HG02642 (cell line): ENCODE measurements around the gene HRK.

Experiments
- ATAC-seq: cut with Tn5 transposase; IDR thresholded peaks from one replicate; pipeline ENCODE4 v1.9.1; 2021; ENCODE audit warnings: mild to moderate bottlenecking; ENCODE audit not compliant: unreplicated experiment, poor library complexity

Gene HRK

GRCh38 chr12:116874324-116874995 is 6.8 kb downstream of the HRK start:
- ATAC-seq, result no peak

- no peak for ATAC-seq
Measured at GRCh38 chr12:116870306-116870705, 10.9 kb downstream of the HRK start.

- no peak for ATAC-seq
Measured at GRCh38 chr12:116867523-116867922, 13.7 kb downstream of the HRK start.

DNA sequence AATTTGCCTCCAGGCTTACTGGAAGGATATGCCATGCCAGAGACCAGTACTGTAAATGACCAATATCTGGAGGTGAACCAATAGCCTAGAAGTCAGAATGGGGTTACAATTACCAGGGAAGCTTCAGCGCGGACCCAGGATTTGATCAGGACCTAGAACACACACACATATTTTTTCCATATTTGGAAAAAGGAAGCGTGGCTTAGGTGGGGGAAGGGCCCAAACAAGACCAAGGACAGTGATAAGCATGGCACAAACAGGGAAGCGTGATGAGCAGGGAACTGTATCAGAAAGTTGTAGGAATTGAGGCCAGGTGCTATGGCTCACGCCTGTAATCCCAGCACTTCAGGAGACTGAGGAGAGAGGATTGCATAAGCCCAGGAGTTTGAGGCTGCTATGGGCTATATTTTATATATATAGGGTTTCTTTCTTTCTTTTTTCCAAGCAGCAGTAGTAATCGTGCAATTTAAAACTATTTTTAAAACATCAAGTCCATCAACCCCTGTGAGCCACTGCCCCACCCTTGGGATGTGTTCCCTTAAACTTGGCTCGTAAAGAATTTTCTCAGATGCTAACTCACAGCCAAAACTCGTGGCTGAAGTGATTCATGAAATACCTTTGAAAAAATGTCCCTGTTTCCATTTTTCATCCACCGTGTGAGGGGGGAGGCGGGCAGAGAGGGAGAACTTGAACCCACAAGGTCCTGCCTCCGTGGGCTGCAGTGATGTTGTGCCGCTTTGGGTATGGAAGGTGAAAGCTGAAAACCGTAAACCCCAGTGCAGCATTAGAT is 16.7 kb downstream of the HRK start:
- ATAC-seq, result no peak

DNA sequence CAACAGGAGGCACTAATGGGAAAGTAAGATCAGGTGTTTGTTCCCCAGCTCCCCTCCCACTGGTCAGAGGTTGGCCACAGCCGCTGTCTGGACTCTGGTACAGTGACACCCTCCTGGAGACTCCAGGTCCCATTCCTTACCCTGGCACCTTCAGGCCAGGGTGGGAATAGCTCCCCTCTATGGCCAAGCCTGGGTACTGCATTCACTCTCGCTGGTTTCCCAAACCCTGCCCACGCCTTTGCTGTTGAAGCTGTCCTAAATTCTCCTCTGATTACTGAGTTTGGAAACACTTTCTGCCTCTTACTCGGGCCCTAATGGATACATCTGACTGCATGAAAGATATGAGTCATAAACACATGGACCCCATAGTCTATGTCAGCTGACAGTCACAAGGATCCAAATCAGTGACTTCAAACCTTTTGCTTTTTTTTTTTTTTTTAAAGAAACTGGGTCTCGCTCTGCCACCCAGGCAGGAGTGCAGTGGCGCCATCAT is 17.9 kb downstream of the HRK start:
- no peak for ATAC-seq

DNA sequence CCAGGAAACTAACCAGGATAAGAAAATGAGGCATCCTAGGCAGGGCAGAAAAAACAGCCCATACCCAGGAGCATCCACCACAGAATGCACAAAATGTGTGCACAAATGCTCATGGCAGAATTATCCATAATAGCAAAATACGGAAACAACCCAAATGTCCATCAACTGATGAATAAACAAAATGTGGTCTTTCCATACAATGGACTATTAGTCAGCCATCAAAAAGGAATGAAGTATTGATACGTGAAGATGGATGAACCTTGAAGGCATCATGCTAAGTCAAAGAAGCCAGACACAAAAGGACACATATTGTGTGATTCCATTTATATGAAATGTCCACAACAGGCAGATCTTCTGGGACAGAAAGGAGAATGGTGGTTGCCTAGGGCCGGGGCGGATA is 19.1 kb downstream of the HRK start:
- no peak for ATAC-seq

GRCh38 chr12:116861320-116861719 is 19.9 kb downstream of the HRK start:
- ATAC-seq, result peak; percentile 86

DNA sequence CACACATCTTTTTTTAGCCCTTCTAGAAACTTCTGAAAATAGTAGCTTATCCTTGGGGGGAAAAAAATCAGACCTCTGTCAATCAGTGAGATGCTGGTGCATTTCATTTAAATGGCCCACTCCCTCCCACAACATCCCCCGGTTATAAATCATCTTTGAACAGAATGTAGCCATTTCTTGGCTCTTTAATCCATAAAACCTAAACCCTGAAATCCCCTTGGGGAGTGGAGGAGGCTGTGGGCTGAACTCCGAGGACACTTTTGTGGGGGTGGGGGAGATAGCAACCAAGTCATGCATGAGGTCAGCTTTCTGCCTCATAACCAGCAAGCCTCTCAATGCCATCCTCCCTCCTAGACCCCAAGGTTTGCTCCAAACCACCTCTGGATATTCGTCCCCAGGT is 21.0 kb downstream of the HRK start:
- no peak for ATAC-seq

DNA sequence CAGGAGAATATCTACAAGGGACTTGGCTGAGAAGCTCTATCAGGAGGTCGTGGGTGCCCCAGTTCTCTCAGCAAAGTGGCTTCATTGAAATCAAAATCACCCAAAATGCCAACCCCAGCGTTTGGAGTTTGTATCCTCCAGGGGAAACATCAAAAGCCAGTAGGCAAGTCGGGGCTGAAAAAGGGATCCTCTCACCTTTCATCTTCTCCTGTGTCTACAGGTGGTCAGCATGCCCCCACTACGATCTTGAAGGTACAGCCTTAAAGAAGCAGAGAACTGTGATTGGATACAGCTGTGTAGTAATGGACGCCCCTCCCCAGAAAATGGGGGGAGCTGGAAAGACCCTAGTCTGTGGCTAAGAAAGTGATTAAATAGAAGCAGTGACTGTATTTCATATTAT is 22.2 kb downstream of the HRK start:
- no peak for ATAC-seq

DNA sequence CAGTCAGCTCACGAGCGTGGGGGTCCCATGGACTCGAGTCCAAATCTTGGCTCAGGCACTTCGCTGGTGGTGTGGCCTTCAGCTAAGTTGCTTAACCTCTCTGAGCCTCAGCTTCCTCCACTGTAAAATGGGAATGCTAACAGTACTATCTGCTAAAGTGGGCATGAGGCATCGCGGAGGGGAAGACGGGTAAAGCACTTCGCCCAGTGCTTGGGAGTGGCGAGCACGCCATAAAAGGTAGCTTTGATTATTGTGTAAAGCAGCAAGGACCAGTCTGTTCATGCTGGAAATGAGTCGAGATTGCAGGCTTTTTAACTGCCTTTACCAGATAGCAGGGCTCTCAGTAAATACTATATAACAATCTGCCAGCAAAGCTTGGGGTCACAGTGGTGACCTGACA is 24.5 kb downstream of the HRK start:
- ATAC-seq, result no peak

GRCh38 chr12:116855744-116856470 is 25.3 kb downstream of the HRK start:
- ATAC-seq, result no peak

GRCh38 chr12:116853507-116853906 is 27.7 kb downstream of the HRK start:
- ATAC-seq, result no peak

DNA sequence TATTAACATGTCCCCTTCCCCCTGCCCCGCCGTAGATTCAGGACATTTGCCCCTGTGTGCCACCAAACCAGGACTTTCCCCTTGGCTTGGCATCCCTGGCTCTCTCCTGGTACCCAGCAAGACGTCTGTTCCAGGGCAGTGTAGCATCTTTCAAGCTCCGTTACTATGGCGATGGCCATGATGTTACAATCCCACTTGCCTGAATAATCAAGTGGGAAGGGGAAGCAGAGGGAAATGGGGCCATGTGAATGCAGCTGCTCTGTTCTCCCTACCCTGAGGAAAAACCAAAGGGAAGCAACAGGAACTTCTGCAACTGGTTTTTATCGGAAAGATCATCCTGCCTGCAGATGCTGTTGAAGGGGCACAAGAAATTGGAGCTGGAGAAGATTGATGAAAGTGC is 28.9 kb downstream of the HRK start:
- no peak for ATAC-seq

DNA sequence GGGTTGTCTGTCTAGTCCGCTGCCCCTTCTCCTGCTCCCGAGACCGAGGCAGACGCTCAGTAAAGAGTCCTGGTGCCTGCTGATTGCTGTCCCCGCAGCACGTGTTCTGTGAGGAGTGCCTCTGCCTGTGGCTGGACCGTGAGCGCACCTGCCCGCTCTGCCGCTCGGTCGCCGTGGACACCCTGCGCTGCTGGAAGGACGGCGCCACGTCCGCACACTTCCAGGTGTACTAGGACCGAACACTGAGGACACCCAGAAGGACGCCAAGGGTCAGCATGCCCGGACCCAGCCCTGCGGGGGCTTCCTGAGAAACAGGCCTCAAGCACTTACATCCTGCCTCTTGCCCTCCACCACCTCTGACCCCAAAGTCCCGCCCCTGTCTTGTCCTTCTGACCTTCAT is 32.0 kb downstream of the HRK start:
- no peak for ATAC-seq

GRCh38 chr12:116843085-116843484 is 38.2 kb downstream of the HRK start:
- no peak for ATAC-seq

GRCh38 chr12:116839287-116839830 is 41.9 kb downstream of the HRK start:
- ATAC-seq, result no peak

GRCh38 chr12:116838365-116838764 is 42.9 kb downstream of the HRK start:
- ATAC-seq, result no peak

- ATAC-seq, result no peak
Measured at GRCh38 chr12:116837097-116837496, 44.1 kb downstream of the HRK start.

GRCh38 chr12:116835484-116835883 is 45.8 kb downstream of the HRK start:
- ATAC-seq, result no peak

- ATAC-seq, result no peak
Measured at GRCh38 chr12:116833474-116833873, 47.8 kb downstream of the HRK start.

- ATAC-seq, result no peak
Measured at GRCh38 chr12:116832353-116832752, 48.9 kb downstream of the HRK start.
